ENCODE measurements around the gene BCOR.

The BCOR gene

GRCh38 chrX:40066700-40067099, 31.1 kb downstream of the BCOR start:
- DNase-seq = no peak

DNA sequence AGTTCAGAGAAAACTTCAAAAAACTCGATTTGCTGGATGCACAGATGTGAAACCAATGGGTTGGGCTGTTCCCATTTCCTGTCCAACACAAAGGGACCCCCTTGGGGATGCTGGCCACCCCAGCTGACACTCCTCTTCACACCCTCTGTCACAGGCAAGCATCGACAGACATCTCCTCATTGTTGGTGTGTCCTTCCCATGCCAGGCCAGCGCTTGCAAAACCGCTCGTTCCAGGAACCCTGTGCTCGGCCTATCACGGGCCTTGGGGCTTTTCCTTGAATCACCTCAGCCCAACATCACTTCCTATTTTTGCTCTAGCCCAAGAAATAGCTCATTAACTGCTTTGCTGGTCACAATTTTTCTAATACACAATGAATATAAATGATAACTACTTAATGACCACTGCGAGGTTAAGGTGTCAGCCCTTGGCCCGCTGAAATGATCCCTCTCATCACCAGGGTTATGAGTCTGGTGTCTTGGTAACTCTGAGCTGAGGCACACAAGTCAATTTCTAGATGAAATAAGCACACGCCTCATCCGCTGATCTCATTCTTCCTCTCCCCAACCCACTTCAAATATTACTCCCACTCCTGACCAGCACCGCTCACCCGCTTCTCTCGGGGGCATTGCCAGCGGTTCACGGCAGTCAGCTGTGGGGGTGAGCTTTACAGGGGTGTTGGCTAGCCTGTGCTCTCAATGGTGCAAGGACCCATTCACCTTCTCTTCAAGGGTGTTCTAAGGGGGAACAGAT, 32.3 kb downstream of the BCOR start:
- DNase-seq = no peak

- no peak for DNase-seq
Measured at GRCh38 chrX:40064055-40064597, 33.6 kb downstream of the BCOR start.

GRCh38 chrX:40063555-40063954, 34.2 kb downstream of the BCOR start:
- no peak for DNase-seq

- DNase-seq = peak in 34 of 51 donors; percentile 1 to 50 (median 16)
Measured at GRCh38 chrX:40062525-40063155, 35.1 kb downstream of the BCOR start.

DNA sequence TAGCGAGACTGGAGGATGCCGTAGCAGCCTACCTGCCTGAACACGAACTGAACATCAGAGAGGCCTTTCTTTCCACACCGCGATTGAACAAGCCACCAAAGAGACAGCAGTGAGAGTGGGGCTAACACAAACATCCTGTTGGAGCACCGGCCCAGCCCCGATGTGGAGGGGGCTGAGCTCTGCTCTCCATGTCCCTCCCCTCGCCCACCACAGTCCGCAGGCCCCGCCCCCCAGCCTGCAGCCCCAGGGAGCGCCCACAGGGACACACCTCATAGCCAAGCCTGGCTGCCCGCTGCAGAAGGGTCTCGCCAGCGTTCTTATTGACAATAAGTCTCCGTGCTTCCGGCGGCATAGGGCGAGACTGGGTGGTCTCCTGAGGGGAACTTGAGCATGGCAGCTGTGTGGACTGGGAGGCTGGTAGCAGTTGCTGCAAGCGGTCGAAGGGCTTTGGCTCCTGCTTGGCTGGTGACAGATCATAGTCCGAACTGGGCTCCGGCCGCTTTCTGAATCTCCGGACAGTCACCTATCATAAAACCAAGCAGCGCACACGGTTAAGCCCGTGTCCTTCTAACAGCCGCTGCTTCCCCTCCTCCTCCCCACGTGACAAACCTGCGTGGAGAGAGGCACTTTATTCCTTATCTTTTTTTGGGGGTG, 35.8 kb downstream of the BCOR start:
- no peak for DNase-seq

DNA sequence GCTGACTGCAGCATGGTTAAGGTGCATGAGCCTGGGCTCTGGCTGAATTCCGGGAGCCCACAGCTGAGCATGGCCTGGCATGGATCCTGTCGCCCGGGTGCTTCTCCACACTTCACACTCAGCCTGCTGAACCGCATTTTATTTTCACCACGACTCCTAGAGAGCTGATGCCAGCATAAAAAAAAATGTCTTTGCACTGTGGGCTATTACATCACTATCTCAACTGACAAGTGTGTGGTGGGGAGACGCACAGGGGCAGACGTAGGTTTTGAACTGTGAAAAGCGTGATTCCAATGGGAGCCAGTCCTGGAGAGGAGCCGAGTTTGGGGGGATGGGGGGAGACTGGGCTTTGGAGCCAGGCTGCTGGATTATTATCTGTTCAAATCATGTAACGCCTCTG, 36.8 kb downstream of the BCOR start:
- no peak for DNase-seq

GRCh38 chrX:40060356-40060845, 37.4 kb downstream of the BCOR start:
- DNase-seq = no peak

GRCh38 chrX:40058719-40059118, 39.0 kb downstream of the BCOR start:
- peak in 29 of 51 donors; percentile 1 to 54 (median 16) for DNase-seq

GRCh38 chrX:40057405-40057804, 40.4 kb downstream of the BCOR start:
- no peak for DNase-seq

- DNase-seq = no peak
Measured at GRCh38 chrX:40056420-40056819, 41.3 kb downstream of the BCOR start.

DNA sequence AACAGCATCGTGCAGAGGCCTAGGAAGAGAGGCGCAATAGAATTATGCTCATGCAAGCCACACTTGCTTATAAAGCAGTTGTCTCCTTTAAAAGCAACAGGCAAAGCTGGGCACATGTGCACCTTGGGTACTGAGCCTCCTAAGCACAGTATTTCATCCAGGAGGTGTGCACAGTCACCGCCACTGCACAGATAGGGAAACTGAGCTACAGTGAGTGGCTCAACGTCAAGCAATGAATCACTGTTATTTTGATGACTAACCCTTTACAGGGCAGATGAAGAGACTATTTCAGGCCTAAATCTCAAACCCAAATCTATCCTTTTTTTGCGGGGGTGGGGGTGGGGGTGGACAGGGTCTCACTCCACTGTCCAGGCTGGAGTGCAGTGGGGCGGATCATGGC, 42.3 kb downstream of the BCOR start:
- DNase-seq = no peak

GRCh38 chrX:40054793-40055192, 43.0 kb downstream of the BCOR start:
- no peak for DNase-seq

DNA sequence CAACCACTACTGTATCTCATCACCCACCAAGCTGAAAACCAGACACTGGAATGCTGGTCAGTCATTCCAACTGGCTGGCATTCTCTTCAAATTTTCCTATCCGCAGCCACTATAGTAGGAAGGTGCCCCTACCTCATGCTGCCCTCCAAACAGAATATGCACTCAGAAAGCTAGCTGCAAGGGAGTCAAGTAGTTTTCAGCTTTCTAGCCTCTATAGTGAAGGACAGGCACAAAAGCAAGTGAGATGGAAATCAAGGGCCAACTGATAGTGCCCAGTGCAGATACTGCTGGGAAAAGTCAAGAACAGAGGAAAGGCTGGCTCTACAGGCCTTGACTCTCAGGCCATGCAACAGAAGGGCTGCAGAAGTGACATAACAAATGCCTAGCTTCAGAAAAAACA, 47.2 kb downstream of the BCOR start:
- DNase-seq = no peak

DNA sequence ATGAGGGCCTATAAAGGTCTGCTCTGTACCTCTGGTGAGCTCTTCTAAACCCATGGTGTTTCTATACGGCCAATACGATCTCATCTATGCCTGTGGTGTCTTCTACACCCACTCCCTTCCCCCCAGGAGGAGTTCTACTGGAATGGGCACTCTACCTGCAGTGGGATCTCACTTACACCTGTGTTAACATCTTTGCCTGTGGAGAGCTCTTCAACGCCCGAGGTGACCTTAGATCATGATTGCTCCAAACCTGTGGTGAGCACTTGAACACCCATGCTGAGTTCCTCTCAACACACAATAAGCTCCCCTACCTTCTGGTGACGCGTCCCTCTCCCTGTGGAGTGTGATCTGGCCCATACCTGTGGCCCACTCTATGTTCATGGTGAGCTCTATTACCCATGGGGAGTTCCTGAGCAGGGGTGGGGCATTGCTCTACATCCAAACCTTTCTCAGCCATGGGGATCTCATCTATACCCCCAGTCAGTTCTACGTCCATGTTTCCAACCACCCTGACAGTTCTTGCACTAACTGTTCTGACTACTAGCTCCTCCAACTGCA, 48.6 kb downstream of the BCOR start:
- no peak for DNase-seq

DNA sequence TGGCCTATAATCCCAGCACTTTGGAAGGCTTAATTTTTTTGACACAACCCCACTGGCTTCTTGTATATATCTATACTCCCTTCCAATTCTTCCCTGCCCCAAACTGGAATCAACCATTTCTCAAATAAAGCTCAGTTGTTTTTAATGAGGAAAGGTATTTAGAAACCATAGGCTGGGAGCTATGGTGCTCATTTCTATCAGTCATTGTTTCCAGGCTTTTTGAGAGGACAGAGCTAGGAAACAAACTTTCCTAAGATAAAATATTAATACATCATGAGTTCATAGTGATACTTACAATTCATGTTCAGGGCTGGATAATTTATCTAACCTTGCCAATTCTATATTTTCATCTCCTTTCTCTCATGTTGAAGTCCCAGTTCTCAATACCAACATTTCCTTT, 50.3 kb downstream of the BCOR start:
- DNase-seq = no peak

- no peak for DNase-seq
Measured at GRCh38 chrX:40043895-40044294, 53.9 kb downstream of the BCOR start.

DNA sequence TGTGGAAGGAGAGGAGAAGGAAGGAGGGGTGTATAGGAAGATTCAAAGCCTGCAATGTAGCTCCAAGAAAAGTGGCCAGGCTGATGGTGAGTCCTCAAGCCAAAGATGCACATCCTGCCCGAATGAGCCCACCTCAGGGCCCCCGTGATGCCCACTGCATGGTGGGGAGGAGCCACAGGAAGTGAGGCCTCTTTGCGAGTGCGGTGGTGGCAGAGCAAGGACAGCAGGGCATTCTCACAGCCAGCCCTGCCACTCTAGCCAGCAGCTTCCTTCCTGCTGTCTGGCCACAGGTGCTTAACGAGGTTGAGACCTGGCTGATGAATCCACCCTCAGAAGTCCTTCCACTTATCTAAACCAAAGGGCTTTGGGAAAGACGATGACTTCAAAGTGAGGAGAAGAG, 55.8 kb downstream of the BCOR start:
- no peak for DNase-seq

- no peak for DNase-seq
Measured at GRCh38 chrX:40040686-40041461, 56.9 kb downstream of the BCOR start.

DNA sequence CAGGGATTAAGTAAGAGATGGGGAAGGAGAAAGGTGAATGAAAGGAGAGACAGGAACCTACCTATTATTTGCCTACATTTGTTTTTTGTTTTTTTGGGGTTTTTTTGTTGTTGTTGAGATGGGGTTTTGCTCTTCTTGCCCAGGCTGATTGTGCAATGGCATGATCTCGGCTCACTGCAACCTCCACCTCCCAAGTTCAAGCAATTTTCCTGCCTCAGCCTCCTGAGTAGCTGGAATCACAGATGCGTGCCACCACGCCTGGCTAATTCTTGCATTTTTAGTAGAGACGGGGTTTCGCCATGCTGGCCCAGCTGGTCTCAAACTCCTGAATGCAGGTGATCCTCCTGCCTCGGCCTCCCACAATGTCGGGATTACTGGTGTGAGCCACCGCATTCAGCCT, 57.9 kb downstream of the BCOR start:
- DNase-seq = no peak

- no peak for DNase-seq
Measured at GRCh38 chrX:40037367-40037766, 60.4 kb downstream of the BCOR start.

All from hypothalamus (tissue), 51 donors.